ENCODE data around the gene LINC01488.

- TF ChIP-seq CTCF (IDR thresholded peaks at IDR 0.05) (no peak), POLR2A (IDR thresholded peaks at IDR 0.05) (no peak)
Observed at GRCh38 chr11:69512136-69512535, 30.7 kb downstream of the LINC01488 start.
